Esophagus muscularis mucosa (tissue), 4 donors: Measurements from ENCODE around the gene ASXL2.

Source experiments
- EP300 ChIP-seq: sonication (generic); formaldehyde crosslinking; IDR thresholded peaks from one replicate; pipeline ENCODE4 v1.6.1; 2017; ENCODE audit warnings: antibody characterized with exemption
- POLR2A ChIP-seq: fragments of 450-650 bp; IDR thresholded peaks from one replicate; pipeline ENCODE4 v1.6.1; 2017; ENCODE audit warnings: antibody characterized with exemption, moderate library complexity, mild to moderate bottlenecking, low read depth
- POLR2AphosphoS5 ChIP-seq, 2 donors: sonication (generic); formaldehyde crosslinking; IDR thresholded peaks; one replicate each; pipeline ENCODE4 v1.6.1; 2017; ENCODE audit warnings: antibody characterized with exemption in 2 of 2
- TF ChIP-seq, protein P1 (sequence below), 3 experiments: fragments of 200-600 bp in 2 of 3; fragments of 450-650 bp in 1 of 3; sonication (generic) in 2 of 3; IDR thresholded peaks; one replicate each; pipeline ENCODE4 v1.5.1; 2017 to 2019; ENCODE audit warnings: antibody characterized with exemption in 3 of 3, mild to moderate bottlenecking in 2 of 3, moderate library complexity in 1 of 3

- TF ChIP-seq, protein P1, sequence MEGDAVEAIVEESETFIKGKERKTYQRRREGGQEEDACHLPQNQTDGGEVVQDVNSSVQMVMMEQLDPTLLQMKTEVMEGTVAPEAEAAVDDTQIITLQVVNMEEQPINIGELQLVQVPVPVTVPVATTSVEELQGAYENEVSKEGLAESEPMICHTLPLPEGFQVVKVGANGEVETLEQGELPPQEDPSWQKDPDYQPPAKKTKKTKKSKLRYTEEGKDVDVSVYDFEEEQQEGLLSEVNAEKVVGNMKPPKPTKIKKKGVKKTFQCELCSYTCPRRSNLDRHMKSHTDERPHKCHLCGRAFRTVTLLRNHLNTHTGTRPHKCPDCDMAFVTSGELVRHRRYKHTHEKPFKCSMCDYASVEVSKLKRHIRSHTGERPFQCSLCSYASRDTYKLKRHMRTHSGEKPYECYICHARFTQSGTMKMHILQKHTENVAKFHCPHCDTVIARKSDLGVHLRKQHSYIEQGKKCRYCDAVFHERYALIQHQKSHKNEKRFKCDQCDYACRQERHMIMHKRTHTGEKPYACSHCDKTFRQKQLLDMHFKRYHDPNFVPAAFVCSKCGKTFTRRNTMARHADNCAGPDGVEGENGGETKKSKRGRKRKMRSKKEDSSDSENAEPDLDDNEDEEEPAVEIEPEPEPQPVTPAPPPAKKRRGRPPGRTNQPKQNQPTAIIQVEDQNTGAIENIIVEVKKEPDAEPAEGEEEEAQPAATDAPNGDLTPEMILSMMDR (IDR thresholded peaks at IDR 0.05) = no peak
- TF ChIP-seq POLR2AphosphoS5 (IDR thresholded peaks at IDR 0.05) (no peak), EP300 (no peak), POLR2A (no peak)
Measured at GRCh38 chr2:25856377-25856776, 21.9 kb downstream of the ASXL2 start.
